Amygdala (tissue), 56 donors: ENCODE results near the gene C18orf54.
"Not testable (repeated sequence)": the region's sequence is repeated elsewhere in the genome, so short reads cannot be mapped to it uniquely, and the experiment has no call there.

ENCODE experiments used
- DNase-seq, 56 donors: peaks; one replicate each; lab custom pipeline; 2025; lab: John Stamatoyannopoulos, UW

Gene C18orf54

DNA sequence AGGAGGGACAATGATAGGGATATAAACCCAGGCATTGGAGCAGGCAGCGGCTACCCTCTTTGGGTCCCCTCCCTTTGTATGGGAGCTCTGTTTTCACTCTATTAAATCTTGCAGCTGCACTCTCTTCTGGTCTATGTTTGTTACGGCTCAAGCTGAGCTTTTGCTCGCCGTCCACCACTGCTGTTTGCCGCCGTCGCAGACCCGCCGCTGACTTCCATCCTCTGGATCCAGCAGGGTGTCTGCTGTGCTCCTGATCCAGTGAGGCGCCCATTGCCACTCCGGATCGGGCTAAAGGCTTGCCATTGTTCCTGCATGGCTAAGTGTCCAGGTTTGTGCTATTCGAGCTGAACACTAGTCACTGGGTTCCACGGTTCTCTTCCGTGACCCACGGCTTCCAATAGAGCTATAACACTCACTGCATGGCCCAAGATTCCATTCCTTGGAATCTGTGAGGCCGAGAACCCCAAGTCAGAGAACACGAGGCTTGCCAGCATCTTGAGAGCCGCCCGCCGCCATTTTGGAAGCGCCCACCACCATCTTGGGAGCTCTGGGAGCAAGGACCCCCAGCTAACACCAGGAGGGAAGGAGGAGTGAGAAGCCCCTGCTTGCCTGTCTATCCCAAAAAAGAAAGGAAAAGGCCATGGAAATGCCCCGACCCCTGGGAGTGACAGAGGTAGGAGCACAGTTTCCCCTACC is 29.2 kb downstream of the C18orf54 start:
- not testable (repeated sequence) for DNase-seq

GRCh38 chr18:54387631-54388030 is 29.9 kb downstream of the C18orf54 start:
- DNase-seq = no peak

DNA sequence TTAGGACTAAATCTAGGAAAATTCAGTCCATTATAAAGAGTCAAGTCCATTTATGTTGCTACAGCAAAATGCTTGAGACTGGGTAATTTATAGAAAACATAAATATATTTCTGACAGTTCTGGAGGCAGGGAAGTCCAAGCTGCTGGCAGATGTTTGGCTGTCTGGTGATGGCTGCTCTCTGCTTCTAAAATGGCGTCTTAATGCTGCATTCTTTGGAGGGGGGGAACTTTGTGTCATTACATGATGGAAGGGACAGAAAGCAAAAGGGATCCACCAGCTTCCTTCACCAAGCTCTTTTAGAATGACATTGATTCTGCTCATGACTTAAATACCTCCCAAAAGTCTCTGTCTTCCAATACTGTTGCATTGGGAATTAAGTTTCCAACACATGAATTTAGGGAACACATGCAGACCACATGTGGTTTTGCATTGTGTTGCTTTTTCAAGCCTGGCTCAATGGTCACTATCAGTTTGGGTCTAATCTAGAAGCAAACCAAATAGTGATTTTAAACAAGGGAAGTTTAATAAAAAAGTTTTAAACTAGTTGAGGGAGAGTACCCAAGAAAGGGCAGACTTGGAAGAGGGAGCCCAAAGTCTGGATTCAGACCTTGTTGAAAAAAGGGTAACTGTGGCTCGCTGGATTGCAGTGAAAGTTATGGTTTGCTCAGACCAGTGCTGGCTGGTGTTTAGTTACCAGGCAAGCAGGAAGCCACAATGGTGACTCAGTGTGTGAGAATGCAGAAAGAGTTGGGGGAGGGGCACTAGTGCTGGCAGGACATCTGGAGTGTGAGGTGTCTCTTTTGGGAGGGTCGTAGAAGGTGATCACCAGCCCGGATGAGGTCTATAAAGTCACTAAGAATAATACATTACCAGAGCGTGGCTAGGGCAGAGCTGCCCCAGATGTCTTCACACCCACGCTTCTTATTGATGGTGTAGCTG is 30.8 kb downstream of the C18orf54 start:
- no peak for DNase-seq

- DNase-seq = no peak
Measured at GRCh38 chr18:54389143-54389505, 31.4 kb downstream of the C18orf54 start.

DNA sequence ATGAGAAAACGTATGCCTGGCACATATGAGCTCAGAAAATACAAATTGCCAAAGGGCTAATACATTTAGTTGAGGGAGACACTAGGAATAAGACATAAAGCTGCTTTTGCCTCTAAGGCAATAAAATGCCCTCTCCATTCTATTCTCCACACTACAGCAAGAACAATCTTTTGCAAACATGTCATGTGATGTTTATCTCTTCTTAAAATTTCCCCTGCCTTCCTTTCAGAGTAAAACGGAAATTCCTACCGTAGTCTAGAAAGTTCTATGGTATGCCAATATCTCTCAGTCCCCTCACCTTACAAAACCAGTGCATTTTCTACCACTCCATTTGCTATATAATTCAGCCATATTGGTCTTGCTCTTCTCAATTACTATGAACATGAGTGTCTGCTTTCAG is 33.1 kb downstream of the C18orf54 start:
- no peak for DNase-seq

- DNase-seq = peak in 3 of 56 donors; percentile 6 to 79 (median 13)
Measured at GRCh38 chr18:54392543-54393023, 34.9 kb downstream of the C18orf54 start.

GRCh38 chr18:54393648-54394294 is 36.1 kb downstream of the C18orf54 start:
- DNase-seq = no peak

- DNase-seq = no peak
Measured at GRCh38 chr18:54396760-54397159, 39.1 kb downstream of the C18orf54 start.

DNA sequence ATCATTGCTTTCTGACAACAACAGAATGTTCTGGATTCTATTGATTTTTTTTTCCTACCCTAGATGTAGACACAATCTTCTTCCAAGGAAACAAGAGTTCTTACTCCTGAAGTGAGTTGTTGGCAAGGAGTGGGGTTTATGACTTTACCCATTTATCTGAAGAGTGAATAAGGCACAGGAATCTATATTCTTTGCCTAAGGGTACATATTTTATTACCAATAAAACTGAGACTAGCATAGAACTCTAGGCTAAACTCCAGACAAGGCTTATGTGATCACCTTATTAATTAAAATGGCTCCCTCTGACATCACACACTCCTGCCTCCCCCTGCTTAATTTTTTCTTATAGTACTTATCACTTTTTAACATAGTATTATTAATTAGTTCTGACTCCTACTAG is 47.6 kb downstream of the C18orf54 start:
- no peak for DNase-seq

DNA sequence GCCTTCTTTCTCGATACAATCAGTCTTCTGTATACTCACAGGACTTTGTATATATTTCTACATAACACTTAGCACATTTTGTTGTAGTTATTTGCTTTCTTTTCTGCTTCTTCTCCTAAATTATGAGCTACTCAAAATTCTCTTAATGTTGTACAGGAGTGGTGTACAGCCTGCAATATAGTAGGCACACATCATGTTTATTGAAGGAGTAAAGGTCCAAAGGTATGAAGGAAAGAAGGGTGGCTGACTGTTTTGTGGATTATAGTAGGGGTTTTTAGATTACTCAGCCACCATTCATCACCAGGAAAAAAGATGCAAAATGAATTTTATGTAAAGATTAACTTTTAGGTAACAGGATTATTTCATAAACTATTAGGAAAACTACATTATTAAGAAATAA is 54.1 kb downstream of the C18orf54 start:
- DNase-seq = no peak

- DNase-seq = no peak
Measured at GRCh38 chr18:54415086-54415485, 57.4 kb downstream of the C18orf54 start.

DNA sequence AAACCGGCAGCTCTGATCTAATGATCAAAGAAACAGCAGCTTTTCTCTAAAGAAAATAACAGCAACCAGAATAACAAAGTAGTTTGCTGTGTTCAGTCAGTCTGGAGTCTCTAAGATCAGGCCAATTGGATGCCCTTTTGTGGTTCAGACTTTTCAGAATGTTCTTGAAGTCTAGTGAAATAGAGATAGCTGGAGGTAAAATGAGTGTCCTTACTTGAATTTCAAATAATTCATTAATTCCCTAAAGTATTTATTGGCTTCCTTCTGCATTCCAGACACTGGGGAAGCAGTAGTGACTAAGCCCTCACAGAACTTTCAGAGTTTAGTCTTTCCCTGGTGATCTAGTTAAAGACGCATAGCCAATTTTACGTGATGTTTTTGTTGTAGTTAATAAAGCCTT is 58.7 kb downstream of the C18orf54 start:
- no peak for DNase-seq

- no peak for DNase-seq
Measured at GRCh38 chr18:54423831-54424230, 66.1 kb downstream of the C18orf54 start.

DNA sequence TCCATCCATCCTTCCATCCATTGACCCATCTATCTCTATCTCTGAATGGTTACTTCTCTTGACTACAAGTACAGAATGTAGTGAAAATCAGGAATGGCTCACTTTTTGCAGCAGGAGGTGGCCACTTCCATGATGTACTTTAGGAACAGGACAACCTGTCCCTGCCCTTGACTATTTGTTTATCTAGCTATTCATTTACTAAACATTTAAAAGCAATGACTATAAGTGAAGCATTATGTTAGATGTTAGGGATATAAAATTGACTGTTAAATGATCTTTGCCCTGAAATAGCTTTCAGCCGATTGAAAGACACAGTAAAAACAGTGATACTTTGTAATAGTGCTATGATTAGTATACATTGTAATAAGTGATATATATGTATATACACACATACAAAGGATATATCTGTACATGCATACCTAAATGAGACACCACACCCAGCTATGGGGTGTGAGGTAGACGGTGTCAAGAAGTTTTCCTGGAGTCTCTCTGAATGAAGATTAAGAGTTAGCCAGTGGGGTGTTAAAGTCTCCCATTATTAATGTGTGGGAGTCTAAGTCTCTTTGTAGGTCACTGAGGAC is 68.5 kb downstream of the C18orf54 start:
- DNase-seq = no peak
